ENCODE results near the gene BHLHE41. TPM values are rescaled to one million over a fixed set of nuclear protein-coding genes. Genes with fewer than 3 reads are reported as not detected.

BHLHE41 gene
- total and polyA plus RNA-seq, 2 of the 8 experiments (the other 6 are each of a cell fraction or from before 2014, with no cell fraction given) = 1.1 to 3.4 TPM

DNA sequence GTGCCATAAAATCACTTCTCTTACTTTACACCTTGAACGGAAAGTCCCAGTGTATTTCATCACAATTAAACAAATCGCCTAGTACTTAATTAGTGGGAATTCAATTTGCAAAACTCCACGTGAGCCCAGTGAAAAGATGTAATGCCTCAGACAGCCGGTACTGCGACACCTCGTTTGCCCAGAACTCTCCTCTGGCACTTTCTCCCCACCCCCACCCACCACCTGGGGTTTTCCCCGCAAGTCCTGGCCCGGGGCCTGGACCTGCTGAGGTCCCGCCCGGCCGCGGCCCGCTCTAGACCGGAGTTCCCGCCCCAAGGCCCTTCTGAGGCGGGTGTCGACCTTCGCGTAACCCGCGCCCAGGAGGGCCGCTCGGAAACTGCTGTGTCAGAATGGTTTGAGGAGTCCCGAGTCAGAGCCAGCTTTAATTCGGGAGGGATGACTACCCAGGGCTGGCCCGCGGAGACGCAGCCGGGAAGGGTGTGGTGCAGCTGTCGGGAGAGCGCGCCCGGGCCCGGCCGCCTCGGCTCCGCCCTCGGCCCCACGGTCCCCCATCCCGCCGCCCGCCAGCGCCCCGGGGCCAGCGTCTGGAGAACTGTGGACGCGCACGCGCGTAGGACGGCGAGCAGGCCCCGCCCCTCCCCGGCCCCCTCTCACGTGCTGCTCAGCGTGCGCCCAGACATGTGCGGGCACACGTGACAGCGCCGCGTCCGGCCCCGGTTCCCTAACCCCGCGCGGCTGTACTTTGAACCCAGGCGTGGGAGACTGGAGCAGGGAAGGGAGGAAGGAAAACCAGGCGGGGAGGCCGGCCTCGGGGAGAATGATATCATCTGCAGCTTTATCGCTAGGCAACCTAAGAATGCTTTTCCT lies 10.8 kb downstream of the BHLHE41 start (continued):
- TF ChIP-seq CBX8 (IDR thresholded peaks at IDR 0.05; ENCODE audit: borderline replicate concordance, low read depth, low read length) (no peak), HDAC6 (IDR thresholded peaks at IDR 0.05; ENCODE audit: low read depth, low read length) (no peak), RBBP5 (IDR thresholded peaks at IDR 0.05; ENCODE audit: borderline replicate concordance, low read depth, low read length) (peak; percentile 36; the same call in 1 of the 2 replicates), TAF7 (optimal IDR thresholded peaks at IDR 0.05; ENCODE audit: borderline replicate concordance, low read depth, low read length) (peak; percentile 52), JUND (IDR thresholded peaks at IDR 0.05; ENCODE audit: low read length) (no peak), HDAC2 (IDR thresholded peaks at IDR 0.05; ENCODE audit: borderline replicate concordance in 1 of 2, low read depth in 2 of 2, low read length in 2 of 2) (peak in 1 of 2 experiments; percentile 51; a peak in 1 of 4 replicates), TBP (IDR thresholded peaks at IDR 0.05; ENCODE audit: low read depth, low read length) (peak; percentile 29; the same call in 1 of the 2 replicates), BACH1 (IDR thresholded peaks at IDR 0.05; ENCODE audit: low read length) (peak; percentile 85), EP300 (IDR thresholded peaks at IDR 0.05; ENCODE audit: borderline replicate concordance in 1 of 2, low read depth in 2 of 2, low read length in 2 of 2) (peak in 1 of 2 experiments; percentile 5; a peak in 1 of 3 replicates), RAD21 (IDR thresholded peaks at IDR 0.05 in 1 of 2, conservative IDR thresholded peaks at IDR 0.05 in 1 of 2; ENCODE audit: low read depth in 2 of 2, low read length in 2 of 2) (peak in 1 of 2 experiments; percentile 9; a peak in 1 of 4 replicates), SIN3A (conservative IDR thresholded peaks at IDR 0.05 in 1 of 2, IDR thresholded peaks at IDR 0.05 in 1 of 2; ENCODE audit: low read depth in 1 of 2, low read length in 2 of 2) (peak in 1 of 2 experiments; percentile 80; a peak in 1 of 4 replicates), NRF1 (IDR thresholded peaks at IDR 0.05; ENCODE audit: low read depth, low read length) (peak; percentile 48), SP2 (IDR thresholded peaks at IDR 0.05; ENCODE audit: low read length) (no peak), MAX (IDR thresholded peaks at IDR 0.05) (peak; percentile 99), NANOG (IDR thresholded peaks at IDR 0.05; ENCODE audit: insufficient read depth, low read depth, low read length, poor library complexity, severe bottlenecking) (no peak), SP4 (IDR thresholded peaks at IDR 0.05; ENCODE audit: low read length) (peak; percentile 86; the same call in 1 of the 2 replicates), SAP30 (IDR thresholded peaks at IDR 0.05; ENCODE audit: insufficient read depth, insufficient replicate concordance, low read length) (no peak), CHD2 (IDR thresholded peaks at IDR 0.05; ENCODE audit: low read length) (no peak), ASH2L (IDR thresholded peaks at IDR 0.05; ENCODE audit: low read length) (peak; percentile 85)
- TF ChIP-seq, protein P1, sequence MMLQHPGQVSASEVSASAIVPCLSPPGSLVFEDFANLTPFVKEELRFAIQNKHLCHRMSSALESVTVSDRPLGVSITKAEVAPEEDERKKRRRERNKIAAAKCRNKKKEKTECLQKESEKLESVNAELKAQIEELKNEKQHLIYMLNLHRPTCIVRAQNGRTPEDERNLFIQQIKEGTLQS (IDR thresholded peaks at IDR 0.05; ENCODE audit: insufficient read depth, low read depth, low read length) = peak; percentile 86

Measured in H1 (cell line).